ENCODE measurements around the gene N4BP2. TPM values are rescaled to one million over a fixed set of nuclear protein-coding genes. Genes with fewer than 3 reads are reported as not detected.
"Not testable (repeated sequence)": the region's sequence is repeated elsewhere in the genome, so short reads cannot be mapped to it uniquely, and the experiment has no call there.

The N4BP2 gene
- total RNA-seq, 1 experiment from 2014 or later, result 3.9 TPM

GRCh38 chr4:40070387-40070786 lies 13.7 kb downstream of the N4BP2 start:
- no peaks in the 10 kb centered on the region for H3K36me3 ChIP-seq (ENCODE audit: low read depth, low read length)
- H3K79me2 ChIP-seq (ENCODE audit: low read length), result no peaks in the 10 kb centered on the region
- H3F3A ChIP-seq (ENCODE audit: low read length, unreplicated experiment), result no peaks in the 10 kb centered on the region
- BruUV-seq (replicated peaks), result no TSS peak
- no peaks in the 10 kb centered on the region for H4K20me1 ChIP-seq (ENCODE audit: low read length)
- H3K9me2 ChIP-seq (replicated peaks; ENCODE audit: low read length), result no peaks in the 10 kb centered on the region
- intact Hi-C loops (cut with micrococcal nuclease), result no loop called here
- no peak overlapping the region for H3K4me3 ChIP-seq (ENCODE audit: low read length)
- no peaks in the 10 kb centered on the region for H3K9me3 ChIP-seq (ENCODE audit: low read length)
- no peak for ATAC-seq
- no peak overlapping the region for H3K27ac ChIP-seq (ENCODE audit: low read length)
- CTCF ChIA-PET, result no interaction called here
- no peak overlapping the region for H2AFZ ChIP-seq (ENCODE audit: low read length)
- no peak overlapping the region for H3K4me2 ChIP-seq (ENCODE audit: low read length)
- H3K27me3 ChIP-seq (ENCODE audit: low read length), result no peaks in the 10 kb centered on the region
- H3K4me1 ChIP-seq (ENCODE audit: insufficient read depth, low read length), result no peaks in the 10 kb centered on the region
- POLR2A ChIA-PET (ENCODE audit: unreplicated experiment), result no interaction called here
- H3K9ac ChIP-seq (ENCODE audit: low read length), result no peak overlapping the region
- no peak for DNase-seq
- no peak for TF ChIP-seq EZH2phosphoT487 (IDR thresholded peaks at IDR 0.05; ENCODE audit: borderline replicate concordance, low read length)
- TF ChIP-seq CTCF (conservative IDR thresholded peaks at IDR 0.05; ENCODE audit: low read depth, low read length), result no peak
- no peak for TF ChIP-seq EZH2 (IDR thresholded peaks at IDR 0.05; ENCODE audit: low read length, unreplicated experiment)

GRCh38 chr4:40086421-40086820 lies 29.8 kb downstream of the N4BP2 start:
- intact Hi-C loops (cut with micrococcal nuclease), result no loop called here
- Histone ChIP-seq H3K36me3 (ENCODE audit: low read depth, low read length) (no peaks in the 10 kb centered on the region), H2AFZ (ENCODE audit: low read length) (no peak overlapping the region), H3K4me3 (ENCODE audit: low read length) (no peak overlapping the region), H3K27ac (ENCODE audit: low read length) (no peak overlapping the region), H3F3A (ENCODE audit: low read length, unreplicated experiment) (no peaks in the 10 kb centered on the region), H3K79me2 (ENCODE audit: low read length) (no peaks in the 10 kb centered on the region), H3K27me3 (ENCODE audit: low read length) (no peaks in the 10 kb centered on the region), H3K4me1 (ENCODE audit: insufficient read depth, low read length) (no peaks in the 10 kb centered on the region), H3K4me2 (ENCODE audit: low read length) (no peak overlapping the region), H3K9me3 (ENCODE audit: low read length) (no peaks in the 10 kb centered on the region), H4K20me1 (ENCODE audit: low read length) (no peaks in the 10 kb centered on the region), H3K9ac (ENCODE audit: low read length) (no peak overlapping the region), H3K9me2 (replicated peaks; ENCODE audit: low read length) (no peaks in the 10 kb centered on the region)
- no TSS peak for BruUV-seq (replicated peaks)
- ChIA-PET CTCF (no interaction called here), POLR2A (ENCODE audit: unreplicated experiment) (no interaction called here)
- DNase-seq (no peak), ATAC-seq (no peak)
- TF ChIP-seq CTCF (conservative IDR thresholded peaks at IDR 0.05; ENCODE audit: low read depth, low read length) (no peak), EZH2 (IDR thresholded peaks at IDR 0.05; ENCODE audit: low read length, unreplicated experiment) (no peak), EZH2phosphoT487 (IDR thresholded peaks at IDR 0.05; ENCODE audit: borderline replicate concordance, low read length) (no peak)

- Histone ChIP-seq H3K4me2 (ENCODE audit: low read length) (no peak overlapping the region), H2AFZ (ENCODE audit: low read length) (no peak overlapping the region), H3K4me1 (ENCODE audit: insufficient read depth, low read length) (no peaks in the 10 kb centered on the region), H3K9ac (ENCODE audit: low read length) (no peak overlapping the region), H3K79me2 (ENCODE audit: low read length) (no peaks in the 10 kb centered on the region), H3K4me3 (ENCODE audit: low read length) (no peak overlapping the region), H3K9me3 (ENCODE audit: low read length) (no peaks in the 10 kb centered on the region), H3K9me2 (replicated peaks; ENCODE audit: low read length) (no peaks in the 10 kb centered on the region), H3K27me3 (ENCODE audit: low read length) (no peaks in the 10 kb centered on the region), H3F3A (ENCODE audit: low read length, unreplicated experiment) (no peaks in the 10 kb centered on the region), H3K36me3 (ENCODE audit: low read depth, low read length) (no peaks in the 10 kb centered on the region), H4K20me1 (ENCODE audit: low read length) (no peaks in the 10 kb centered on the region), H3K27ac (ENCODE audit: low read length) (no peak overlapping the region)
- no TSS peak for BruUV-seq (replicated peaks)
- no peak for TF ChIP-seq EZH2 (IDR thresholded peaks at IDR 0.05; ENCODE audit: low read length, unreplicated experiment)
- no peak for TF ChIP-seq CTCF (conservative IDR thresholded peaks at IDR 0.05; ENCODE audit: low read depth, low read length)
- TF ChIP-seq EZH2phosphoT487 (IDR thresholded peaks at IDR 0.05; ENCODE audit: borderline replicate concordance, low read length), result no peak
- ChIA-PET POLR2A (ENCODE audit: unreplicated experiment) (no interaction called here), CTCF (no interaction called here)
- no peak for ATAC-seq
- intact Hi-C loops (cut with micrococcal nuclease), result no loop called here
- DNase-seq, result no peak
Observed at GRCh38 chr4:40087799-40088366, 31.2 kb downstream of the N4BP2 start.

DNA sequence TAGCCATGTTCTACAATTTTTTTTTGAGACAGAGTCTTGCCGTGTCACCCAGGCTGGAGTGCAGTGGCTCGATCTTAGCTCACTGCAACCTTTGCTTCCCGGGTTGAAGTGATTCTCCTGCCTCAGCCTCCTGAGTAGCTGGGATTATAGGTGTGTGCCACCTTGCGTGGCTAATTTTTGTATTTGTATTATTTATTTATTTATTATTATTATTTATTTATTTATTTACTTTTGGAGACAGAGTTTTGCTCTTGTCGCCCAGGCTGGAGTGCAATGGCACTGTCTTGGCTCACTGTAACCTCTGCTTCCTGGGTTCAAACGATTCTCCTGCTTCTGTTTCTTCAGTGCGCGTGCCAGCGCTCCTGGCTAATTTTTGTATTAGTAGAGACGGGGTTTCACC lies 36.8 kb downstream of the N4BP2 start:
- intact Hi-C loops (cut with micrococcal nuclease); H3F3A ChIP-seq (ENCODE audit: low read length, unreplicated experiment); H3K4me1 ChIP-seq (ENCODE audit: insufficient read depth, low read length); H3K79me2 ChIP-seq (ENCODE audit: low read length); H3K4me3 ChIP-seq (ENCODE audit: low read length); H3K9ac ChIP-seq (ENCODE audit: low read length); H4K20me1 ChIP-seq (ENCODE audit: low read length); DNase-seq; H3K9me2 ChIP-seq (replicated peaks; ENCODE audit: low read length); H3K27me3 ChIP-seq (ENCODE audit: low read length); H3K36me3 ChIP-seq (ENCODE audit: low read depth, low read length); H2AFZ ChIP-seq (ENCODE audit: low read length); CTCF ChIA-PET; ATAC-seq; BruUV-seq (replicated peaks); H3K27ac ChIP-seq (ENCODE audit: low read length); H3K9me3 ChIP-seq (ENCODE audit: low read length); H3K4me2 ChIP-seq (ENCODE audit: low read length); POLR2A ChIA-PET (ENCODE audit: unreplicated experiment): not testable (repeated sequence)

Measured in PC-3 (cell line).